ENCODE results near the gene CLPTM1. TPM values are rescaled to one million over a fixed set of nuclear protein-coding genes. Genes with fewer than 3 reads are reported as not detected.
"Not testable (repeated sequence)": the region's sequence is repeated elsewhere in the genome, so short reads cannot be mapped to it uniquely, and the experiment has no call there.

The CLPTM1 gene
- total RNA-seq, 1 donor from 2014 or later: 28.9 TPM

- no peak for DNase-seq
Measured at GRCh38 chr19:44943801-44944249, 11.4 kb upstream of the CLPTM1 start.

DNA sequence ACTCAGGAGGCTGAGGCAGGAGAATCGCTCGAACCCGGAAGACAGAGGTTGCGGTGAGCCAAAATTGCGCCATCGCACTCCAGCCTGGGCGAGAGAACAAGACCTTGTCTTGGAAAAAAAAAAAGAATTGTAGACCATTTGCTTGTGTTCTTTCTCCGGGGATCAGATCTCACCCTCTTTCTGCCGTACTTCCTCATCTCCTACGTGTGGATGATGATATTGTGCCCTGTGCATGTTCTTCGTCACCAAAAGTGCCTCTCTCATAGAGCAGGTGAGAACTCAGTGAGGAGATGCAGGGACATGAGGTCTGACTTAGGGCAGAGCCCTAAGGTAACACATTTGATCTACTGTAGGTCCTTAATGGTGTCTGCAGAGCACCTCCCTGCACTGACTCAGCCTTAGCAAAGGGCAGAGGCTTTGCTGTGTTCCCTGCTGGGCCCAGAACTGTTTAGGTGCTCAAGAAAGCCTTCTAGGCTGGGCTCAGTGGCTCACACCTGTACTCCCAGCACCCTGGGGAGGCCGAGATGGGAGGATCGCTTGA is 8.1 kb upstream of the CLPTM1 start:
- no peak for DNase-seq

DNA sequence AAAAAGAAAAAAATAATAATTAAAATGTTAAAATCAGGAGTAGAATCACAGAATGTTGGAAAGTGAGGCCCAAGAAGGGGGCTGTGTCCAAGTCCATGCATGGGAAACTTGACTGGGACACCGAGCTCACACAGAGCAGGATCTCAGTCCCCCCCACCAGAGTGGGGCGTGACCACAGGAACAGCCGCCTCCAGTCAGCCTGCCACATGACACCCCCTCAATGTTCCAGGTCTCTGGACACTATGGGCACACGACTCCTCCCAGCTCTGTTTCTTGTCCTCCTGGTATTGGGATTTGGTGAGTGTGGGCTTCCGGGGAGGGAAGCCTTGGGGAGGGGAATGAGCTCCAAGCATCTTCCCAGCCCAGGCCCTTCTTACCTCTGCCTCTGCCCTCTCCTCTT is 6.9 kb upstream of the CLPTM1 start:
- no peak for DNase-seq

DNA sequence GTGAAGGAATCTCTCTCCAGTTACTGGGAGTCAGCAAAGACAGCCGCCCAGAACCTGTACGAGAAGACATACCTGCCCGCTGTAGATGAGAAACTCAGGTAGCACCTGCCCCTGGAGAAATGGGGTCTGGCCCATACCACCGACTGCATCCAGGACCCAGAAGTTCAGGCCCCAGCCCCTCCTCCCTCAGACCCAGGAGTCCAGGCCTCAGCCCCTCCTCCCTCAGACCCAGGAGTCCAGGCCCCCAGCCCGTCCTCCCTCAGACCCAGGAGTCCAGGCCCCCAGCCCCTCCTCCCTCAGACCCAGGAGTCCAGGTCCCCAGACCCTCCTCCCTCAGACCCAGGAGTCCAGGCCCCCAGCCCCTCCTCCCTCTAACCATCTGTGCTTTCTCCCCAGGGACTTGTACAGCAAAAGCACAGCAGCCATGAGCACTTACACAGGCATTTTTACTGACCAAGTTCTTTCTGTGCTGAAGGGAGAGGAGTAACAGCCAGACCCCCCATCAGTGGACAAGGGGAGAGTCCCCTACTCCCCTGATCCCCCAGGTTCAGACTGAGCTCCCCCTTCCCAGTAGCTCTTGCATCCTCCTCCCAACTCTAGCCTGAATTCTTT is 6.3 kb upstream of the CLPTM1 start:
- no peak for DNase-seq

- DNase-seq: no peak
Measured at GRCh38 chr19:44949550-44949949, 5.6 kb upstream of the CLPTM1 start.

- DNase-seq: peak; percentile 90
Measured at GRCh38 chr19:44951179-44952159, 3.7 kb upstream of the CLPTM1 start.

- no peak for DNase-seq
Measured at GRCh38 chr19:44954278-44954648, 917 bp upstream of the CLPTM1 start.

- DNase-seq: peak; percentile 26
Measured at GRCh38 chr19:44955505-44956439, 592 bp downstream of the CLPTM1 start.

GRCh38 chr19:44957526-44957925 is 2.3 kb downstream of the CLPTM1 start:
- no peak for DNase-seq

DNA sequence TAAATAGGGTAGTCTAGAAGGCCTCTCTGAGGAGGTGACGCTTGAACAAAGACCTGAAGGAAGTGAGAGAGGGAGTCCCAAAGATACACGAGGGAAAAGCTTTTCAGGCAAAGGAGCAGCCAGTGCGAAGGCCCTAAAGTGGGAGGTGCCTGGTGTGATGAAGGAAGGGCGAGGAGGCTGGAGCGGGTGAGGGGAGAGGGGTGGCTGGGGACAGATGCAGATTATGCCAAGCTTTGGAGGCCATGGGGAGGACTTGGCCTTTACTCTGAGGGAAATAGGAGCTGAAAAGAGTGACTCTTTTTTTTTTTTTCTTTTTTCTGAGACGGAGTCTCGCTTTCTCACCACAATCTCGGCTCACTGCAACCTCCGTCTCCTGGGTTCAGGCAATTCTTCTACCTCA is 2.9 kb downstream of the CLPTM1 start:
- no peak for DNase-seq

DNA sequence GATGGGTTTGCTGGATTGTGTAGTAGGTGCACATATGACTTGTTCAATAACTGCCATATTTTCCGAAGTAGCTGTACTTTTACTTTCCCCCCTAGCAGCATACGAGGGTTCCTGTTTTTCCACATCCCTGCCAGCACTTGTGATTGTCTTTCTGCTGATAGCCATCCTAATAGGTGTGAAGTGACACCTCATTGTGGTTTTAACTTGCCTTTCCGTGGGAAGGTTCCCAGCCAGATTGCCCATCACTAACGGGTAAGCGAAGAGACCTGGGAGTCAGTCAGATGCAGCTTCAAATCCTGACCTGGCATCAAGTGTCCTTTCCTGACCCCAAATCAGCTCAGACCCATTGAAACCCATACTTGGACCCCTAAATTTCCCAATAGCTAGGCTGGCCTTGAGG is 4.5 kb downstream of the CLPTM1 start:
- DNase-seq: no peak

DNA sequence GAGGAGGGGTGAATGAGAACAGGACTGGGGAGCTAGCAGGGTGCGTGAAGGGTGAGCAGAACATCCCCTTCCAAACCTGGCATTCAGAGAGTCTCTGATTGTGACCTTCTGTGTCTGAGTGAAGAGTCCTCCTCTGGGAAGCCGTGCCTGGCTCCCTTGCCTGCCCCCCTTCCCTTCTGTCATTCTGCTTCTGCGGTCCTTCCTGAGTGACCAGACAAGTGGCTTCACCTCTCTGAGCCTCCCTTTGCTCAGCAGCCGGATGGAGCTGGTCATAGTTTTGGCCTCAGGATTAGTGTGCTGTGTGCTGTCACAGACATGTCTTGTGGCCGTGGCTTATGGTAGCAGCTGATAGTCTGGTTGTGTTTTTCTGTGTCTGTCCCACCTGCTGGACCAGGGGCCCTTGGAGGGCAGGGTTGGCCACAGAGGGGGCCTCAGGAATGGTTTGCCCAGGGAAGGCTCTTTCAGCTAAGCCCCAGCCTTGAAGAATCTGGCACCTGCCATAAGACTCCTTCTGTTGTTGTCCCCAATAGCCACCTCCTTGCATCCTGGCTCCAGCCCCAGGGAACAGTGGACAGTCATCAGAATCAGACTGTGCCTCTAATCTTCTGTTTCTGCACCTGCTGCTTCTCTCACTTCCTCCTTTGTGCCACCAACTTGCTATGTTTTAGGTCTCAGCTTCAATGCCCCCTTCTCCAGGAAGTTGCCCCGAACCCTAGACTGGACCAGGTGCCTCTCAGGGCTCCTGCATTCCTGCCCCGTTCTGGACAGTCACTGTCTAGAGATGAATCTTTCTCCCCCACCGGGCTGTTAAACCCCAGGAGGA is 5.9 kb downstream of the CLPTM1 start:
- DNase-seq: no peak

DNA sequence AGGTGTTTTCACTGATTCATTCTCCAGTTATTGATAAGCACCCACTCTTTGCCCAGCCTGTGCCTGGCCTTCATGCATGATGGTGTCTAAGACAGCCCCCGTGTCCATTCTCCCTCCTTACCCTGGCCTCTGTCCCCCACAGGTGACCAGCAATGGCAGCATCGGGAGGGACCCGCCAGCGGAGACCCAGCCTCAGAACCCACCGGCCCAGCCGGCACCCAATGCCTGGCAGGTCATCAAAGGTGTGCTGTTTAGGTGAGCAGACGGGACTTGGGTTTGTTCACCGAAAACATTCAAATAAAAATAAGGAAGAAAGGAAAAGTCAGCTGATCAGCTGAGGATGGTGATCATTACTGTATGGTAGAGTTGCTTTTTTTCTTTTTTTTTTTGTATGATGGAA is 6.6 kb downstream of the CLPTM1 start:
- no peak for DNase-seq

DNA sequence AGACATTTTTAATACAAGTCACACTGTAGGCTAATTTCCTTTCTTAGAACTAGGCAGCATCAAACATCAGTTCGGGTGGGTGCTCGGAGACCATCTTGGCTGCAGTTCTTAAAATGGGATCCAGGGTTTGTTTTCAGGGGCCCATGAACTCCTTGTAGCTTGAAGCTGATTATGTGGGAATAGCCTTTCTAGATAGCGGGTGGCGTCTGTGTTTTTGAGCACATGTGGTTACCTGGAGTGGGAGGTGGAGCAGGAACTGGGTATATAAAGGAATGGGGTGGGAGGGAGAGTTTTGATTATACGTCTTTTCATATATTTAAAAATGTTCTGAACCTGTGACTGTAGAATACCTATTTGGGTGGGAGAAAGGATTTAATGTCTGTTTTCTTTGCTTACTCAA is 12.9 kb downstream of the CLPTM1 start:
- DNase-seq: no peak

DNA sequence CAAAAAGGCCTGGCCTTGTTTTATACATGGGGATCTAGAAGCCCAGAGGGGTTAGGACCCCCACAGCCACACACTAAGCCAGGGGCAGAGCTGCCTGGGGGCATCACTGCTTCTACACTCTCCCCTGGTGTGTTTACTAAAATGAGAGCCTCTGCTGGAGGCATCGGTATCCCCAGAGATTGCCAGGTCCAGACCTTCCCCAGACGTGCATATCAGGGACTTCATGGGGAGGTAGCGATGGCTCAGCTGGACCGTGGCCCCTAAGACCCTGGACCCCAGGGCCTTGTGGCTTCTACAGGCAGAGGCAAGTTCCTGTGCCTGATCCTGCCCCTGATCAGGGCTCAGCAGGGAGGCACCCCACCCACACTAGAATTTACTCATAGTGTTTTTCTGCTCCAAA is 13.5 kb downstream of the CLPTM1 start:
- DNase-seq: no peak

- DNase-seq: no peak
Measured at GRCh38 chr19:44969437-44969836, 14.3 kb downstream of the CLPTM1 start.

GRCh38 chr19:44971451-44971850 is 16.3 kb downstream of the CLPTM1 start:
- not testable (repeated sequence) for DNase-seq

DNA sequence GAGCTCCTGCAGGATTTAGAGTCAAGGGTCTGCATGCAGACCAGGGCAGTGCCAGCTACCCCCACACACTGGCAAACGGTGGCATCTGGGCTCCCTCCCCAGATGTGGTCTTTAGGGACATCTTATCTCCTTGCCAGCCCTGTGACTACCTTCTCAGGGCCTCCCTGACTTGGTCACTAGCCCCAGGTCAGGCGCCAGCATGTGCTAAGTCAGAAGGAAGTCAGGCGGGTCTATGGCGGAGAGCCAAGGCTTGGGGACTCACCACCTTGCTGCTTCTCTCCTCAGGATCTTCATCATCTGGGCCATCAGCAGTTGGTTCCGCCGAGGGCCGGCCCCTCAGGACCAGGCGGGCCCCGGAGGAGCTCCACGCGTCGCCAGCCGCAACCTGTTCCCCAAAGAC is 17.6 kb downstream of the CLPTM1 start:
- DNase-seq: no peak

GRCh38 chr19:44973982-44974735 is 19.0 kb downstream of the CLPTM1 start:
- no peak for DNase-seq

GRCh38 chr19:44974857-44975256 is 19.7 kb downstream of the CLPTM1 start:
- no peak for DNase-seq

- no peak for DNase-seq
Measured at GRCh38 chr19:44975444-44975843, 20.3 kb downstream of the CLPTM1 start.

All from dermis blood vessel endothelial cell (primary cell).